KOPT-K1 (cell line): Measurements from ENCODE around the gene NR6A1.

Source experiments
- H3K27ac ChIP-seq: fragments of 200-600 bp; sonication (generic); 2 replicates; pipeline ENCODE4 v1.5.1; 2016; ENCODE audit warnings: antibody characterized with exemption, mild to moderate bottlenecking, low read depth, low read length; ENCODE audit not compliant: poor library complexity, severe bottlenecking
- H3K36me3 ChIP-seq: fragments of 200-600 bp; sonication (generic); 2 replicates; pipeline ENCODE4 v1.5.1; 2017; ENCODE audit warnings: antibody characterized with exemption, mild to moderate bottlenecking, low read length, moderate library complexity; ENCODE audit not compliant: insufficient read depth
- H3K9me3 ChIP-seq: fragments of 200-600 bp; sonication (generic); 2 replicates; pipeline ENCODE4 v1.5.1; 2017; ENCODE audit warnings: antibody characterized with exemption, low read length, mild to moderate bottlenecking; ENCODE audit not compliant: insufficient read depth, poor library complexity, severe bottlenecking

Gene NR6A1

GRCh38 chr9:124786881-124787573 lies 15.9 kb upstream of the NR6A1 start:
- Histone ChIP-seq H3K27ac (no peak overlapping the region), H3K9me3 (no peaks in the 10 kb centered on the region), H3K36me3 (no peaks in the 10 kb centered on the region)

- Histone ChIP-seq H3K27ac (no peak overlapping the region), H3K36me3 (no peaks in the 10 kb centered on the region), H3K9me3 (no peaks in the 10 kb centered on the region)
Measured at GRCh38 chr9:124784509-124784908, 13.4 kb upstream of the NR6A1 start.

GRCh38 chr9:124783830-124784229 lies 12.7 kb upstream of the NR6A1 start:
- H3K36me3 ChIP-seq: no peaks in the 10 kb centered on the region
- H3K9me3 ChIP-seq: no peaks in the 10 kb centered on the region
- H3K27ac ChIP-seq: no peak overlapping the region

- Histone ChIP-seq H3K27ac (no peak overlapping the region), H3K9me3 (no peaks in the 10 kb centered on the region), H3K36me3 (no peaks in the 10 kb centered on the region)
Measured at GRCh38 chr9:124782661-124783574, 11.8 kb upstream of the NR6A1 start.

- Histone ChIP-seq H3K9me3 (no peaks in the 10 kb centered on the region), H3K36me3 (no peaks in the 10 kb centered on the region), H3K27ac (no peak overlapping the region)
Measured at GRCh38 chr9:124781967-124782660, 11.0 kb upstream of the NR6A1 start.

GRCh38 chr9:124780757-124781151 lies 9.6 kb upstream of the NR6A1 start:
- Histone ChIP-seq H3K9me3 (no peaks in the 10 kb centered on the region), H3K27ac (no peak overlapping the region), H3K36me3 (no peaks in the 10 kb centered on the region)

GRCh38 chr9:124780060-124780756 lies 9.1 kb upstream of the NR6A1 start:
- Histone ChIP-seq H3K9me3 (no peaks in the 10 kb centered on the region), H3K27ac (no peak overlapping the region)

GRCh38 chr9:124779368-124780059 lies 8.4 kb upstream of the NR6A1 start:
- Histone ChIP-seq H3K27ac (no peak overlapping the region), H3K36me3 (no peaks in the 10 kb centered on the region), H3K9me3 (no peaks in the 10 kb centered on the region)

More at GRCh38 chr9:124780060-124780756, 9.1 kb upstream of the NR6A1 start:
- H3K36me3 ChIP-seq: no peaks in the 10 kb centered on the region

GRCh38 chr9:124778575-124779367 lies 7.7 kb upstream of the NR6A1 start:
- Histone ChIP-seq H3K9me3 (no peaks in the 10 kb centered on the region), H3K27ac (no peak overlapping the region), H3K36me3 (no peaks in the 10 kb centered on the region)

- Histone ChIP-seq H3K36me3 (no peaks in the 10 kb centered on the region), H3K27ac (no peak within 1 kb of the TSS), H3K9me3 (no peaks in the 10 kb centered on the region)
Measured at GRCh38 chr9:124776954-124777648, 6.0 kb upstream of the NR6A1 start, which contains the start of gene OLFML2A. TSS of gene OLFML2A (plus strand) at chr9:124777133. CDS start at chr9:124777271, 138 bp downstream.

GRCh38 chr9:124776618-124776953 lies 5.5 kb upstream of the NR6A1 start:
- Histone ChIP-seq H3K36me3 (no peaks in the 10 kb centered on the region), H3K9me3 (no peaks in the 10 kb centered on the region), H3K27ac (no peak overlapping the region)

GRCh38 chr9:124774129-124774978 lies 3.2 kb upstream of the NR6A1 start:
- H3K36me3 ChIP-seq: no peaks in the 10 kb centered on the region
- no peaks in the 10 kb centered on the region for H3K9me3 ChIP-seq
- no peak overlapping the region for H3K27ac ChIP-seq
